Tibial artery (tissue), 4 donors: ENCODE measurements around the gene RARRES2.
"Not testable (repeated sequence)": the region's sequence is repeated elsewhere in the genome, so short reads cannot be mapped to it uniquely, and the experiment has no call there.

Experiments used
- DNase-seq, 2 donors: peaks; one replicate each; pipeline ENCODE4 v3.0.0-alpha.2; 2019
- H3K27ac ChIP-seq, 2 donors: fragments of 200-600 bp; sonication (generic) in 1 of 2; 1 replicate in 1 of 2; 2 replicates in 1 of 2; pipeline ENCODE4 v1.5.1; 2018 to 2019; ENCODE audit warnings: mild to moderate bottlenecking in 1 of 2
- H3K27me3 ChIP-seq, 2 donors: fragments of 200-600 bp; sonication (generic) in 1 of 2; one replicate each; pipeline versions ENCODE4 v1.5.1 to v1.6.0; 2016 to 2019
- H3K36me3 ChIP-seq, 3 donors: fragments of 200-600 bp; sonication (generic) in 2 of 3; one replicate each; pipeline ENCODE4 v1.5.1; 2016 to 2019; ENCODE audit warnings: mild to moderate bottlenecking in 2 of 3
- H3K4me1 ChIP-seq, 4 donors: fragments of 200-600 bp; sonication (generic) in 2 of 4; 1 replicate in 3 of 4; 2 replicates in 1 of 4; pipeline ENCODE4 v1.5.1; 2016 to 2019
- H3K4me3 ChIP-seq, 2 donors: fragments of 200-600 bp; sonication (generic) in 1 of 2; 1 replicate in 1 of 2; 2 replicates in 1 of 2; pipeline ENCODE4 v1.5.1; 2018 to 2019; ENCODE audit warnings: mild to moderate bottlenecking in 2 of 2
- H3K9me3 ChIP-seq, 3 donors: fragments of 200-600 bp; sonication (generic) in 1 of 3; one replicate each; pipeline ENCODE4 v1.5.1; 2016 to 2019
- intact Hi-C: fragments of 100-400 bp; cut with DNase I; formaldehyde crosslinking; loops from one replicate; pipeline ENCODE4 v1.15.0; 2023; ENCODE audit warnings: low total_unique reads
- TF ChIP-seq, protein P1 (sequence below), 2 experiments: fragments of 200-600 bp in 1 of 2; fragments of 450-650 bp in 1 of 2; IDR thresholded peaks; one replicate each; pipeline ENCODE4 v1.5.1; 2017 to 2019; ENCODE audit warnings: antibody characterized with exemption in 2 of 2, mild to moderate bottlenecking in 1 of 2, moderate library complexity in 1 of 2

Gene RARRES2

DNA sequence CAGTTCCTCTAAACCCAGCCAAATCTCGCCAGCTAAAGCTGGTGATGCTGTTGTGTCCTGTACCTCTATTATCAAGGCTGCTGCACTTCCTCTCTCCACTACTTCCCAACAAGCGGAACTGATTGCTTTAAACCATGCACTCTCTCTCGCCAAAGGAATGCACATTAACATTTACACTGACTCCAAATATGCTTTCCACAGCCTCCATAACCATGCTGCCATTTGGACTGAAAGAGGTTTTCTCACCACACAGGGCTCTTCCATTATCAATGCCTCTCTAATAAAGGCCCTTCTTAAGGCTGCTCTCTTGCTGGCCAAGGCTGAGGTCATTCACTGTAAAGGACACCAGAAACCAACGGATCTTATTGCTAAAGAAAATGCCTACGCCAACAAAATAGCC, 29.7 kb downstream of the RARRES2 start:
- DNase-seq, result no peak
- intact Hi-C loops, result no loop called here
- H3K27ac ChIP-seq, result no peak overlapping the region
- H3K4me3 ChIP-seq, result no peak overlapping the region
- no peaks in the 10 kb centered on the region for H3K27me3 ChIP-seq
- no peaks in the 10 kb centered on the region for H3K4me1 ChIP-seq
- TF ChIP-seq, protein P1, sequence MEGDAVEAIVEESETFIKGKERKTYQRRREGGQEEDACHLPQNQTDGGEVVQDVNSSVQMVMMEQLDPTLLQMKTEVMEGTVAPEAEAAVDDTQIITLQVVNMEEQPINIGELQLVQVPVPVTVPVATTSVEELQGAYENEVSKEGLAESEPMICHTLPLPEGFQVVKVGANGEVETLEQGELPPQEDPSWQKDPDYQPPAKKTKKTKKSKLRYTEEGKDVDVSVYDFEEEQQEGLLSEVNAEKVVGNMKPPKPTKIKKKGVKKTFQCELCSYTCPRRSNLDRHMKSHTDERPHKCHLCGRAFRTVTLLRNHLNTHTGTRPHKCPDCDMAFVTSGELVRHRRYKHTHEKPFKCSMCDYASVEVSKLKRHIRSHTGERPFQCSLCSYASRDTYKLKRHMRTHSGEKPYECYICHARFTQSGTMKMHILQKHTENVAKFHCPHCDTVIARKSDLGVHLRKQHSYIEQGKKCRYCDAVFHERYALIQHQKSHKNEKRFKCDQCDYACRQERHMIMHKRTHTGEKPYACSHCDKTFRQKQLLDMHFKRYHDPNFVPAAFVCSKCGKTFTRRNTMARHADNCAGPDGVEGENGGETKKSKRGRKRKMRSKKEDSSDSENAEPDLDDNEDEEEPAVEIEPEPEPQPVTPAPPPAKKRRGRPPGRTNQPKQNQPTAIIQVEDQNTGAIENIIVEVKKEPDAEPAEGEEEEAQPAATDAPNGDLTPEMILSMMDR (IDR thresholded peaks at IDR 0.05), result no peak
- H3K9me3 ChIP-seq, result no peaks in the 10 kb centered on the region
- no peaks in the 10 kb centered on the region for H3K36me3 ChIP-seq

DNA sequence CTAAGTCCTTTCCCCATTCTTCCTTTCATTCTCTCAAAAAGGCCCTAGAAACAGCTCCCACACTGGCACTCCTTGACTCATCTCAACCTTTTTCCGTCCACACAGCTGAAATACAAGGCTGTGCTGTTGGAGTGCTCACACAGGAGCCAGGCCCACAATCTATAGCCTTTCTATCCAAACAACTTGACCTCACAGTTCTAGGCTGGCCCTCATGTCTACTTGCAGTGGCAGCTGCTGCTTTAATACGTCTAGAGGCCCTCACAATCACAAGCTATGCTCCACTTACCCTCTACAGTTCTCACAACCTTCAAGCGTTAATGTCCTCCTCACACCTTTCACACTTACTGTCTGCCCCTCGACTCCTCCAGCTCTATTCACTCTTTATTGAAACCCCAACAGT, 30.3 kb downstream of the RARRES2 start:
- DNase-seq, result no peak
- intact Hi-C loops, result no loop called here
- no peak overlapping the region for H3K4me3 ChIP-seq
- H3K27me3 ChIP-seq, result no peaks in the 10 kb centered on the region
- no peaks in the 10 kb centered on the region for H3K4me1 ChIP-seq
- TF ChIP-seq, protein P1 (IDR thresholded peaks at IDR 0.05), result no peak
- no peaks in the 10 kb centered on the region for H3K9me3 ChIP-seq
- H3K36me3 ChIP-seq, result no peaks in the 10 kb centered on the region
- H3K27ac ChIP-seq, result no peak overlapping the region

DNA sequence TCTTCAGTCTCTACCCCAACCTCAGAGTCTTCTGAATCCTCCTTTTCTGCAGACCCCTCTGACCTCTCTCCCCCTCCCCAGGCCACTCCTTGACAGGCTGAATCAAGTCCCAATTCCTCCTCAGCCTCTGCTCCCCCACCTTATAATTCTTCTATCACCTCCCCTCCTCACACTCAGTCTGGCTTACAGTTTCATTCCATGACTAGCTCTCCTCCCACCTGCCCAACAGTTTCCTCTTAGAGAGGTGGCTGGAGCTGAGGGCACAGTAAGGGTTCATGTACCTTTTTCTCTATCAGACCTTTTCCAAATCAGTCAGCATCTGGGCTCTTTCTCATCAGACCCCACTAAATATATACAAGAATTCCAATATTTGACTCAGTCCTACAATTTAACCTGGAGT, 32.9 kb downstream of the RARRES2 start:
- no peaks in the 10 kb centered on the region for H3K36me3 ChIP-seq
- TF ChIP-seq, protein P1 (IDR thresholded peaks at IDR 0.05), result no peak
- no peak for DNase-seq
- intact Hi-C loops, result no loop called here
- H3K4me1 ChIP-seq, result no peaks in the 10 kb centered on the region
- no peaks in the 10 kb centered on the region for H3K27me3 ChIP-seq
- no peak overlapping the region for H3K4me3 ChIP-seq
- no peaks in the 10 kb centered on the region for H3K9me3 ChIP-seq
- no peak overlapping the region for H3K27ac ChIP-seq

DNA sequence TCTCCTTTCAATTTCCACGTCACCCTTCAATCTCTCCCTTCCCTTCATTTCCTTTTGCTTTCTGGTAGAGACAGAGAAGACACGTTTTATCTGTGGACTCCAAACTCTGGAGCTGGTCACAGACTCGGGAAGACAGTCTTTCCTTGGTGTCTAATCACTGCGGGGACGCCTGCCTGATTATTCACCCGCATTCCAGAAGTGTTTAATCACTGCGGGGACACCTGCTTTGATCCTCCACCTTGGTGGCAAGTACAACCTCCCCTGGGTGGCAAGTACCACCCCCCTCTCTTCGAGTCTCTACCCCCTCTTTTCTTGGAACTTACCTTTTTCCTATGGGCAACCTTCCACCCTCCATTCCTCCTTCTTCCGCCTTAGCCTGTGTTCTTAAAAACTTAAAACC, 33.5 kb downstream of the RARRES2 start:
- Histone ChIP-seq H3K27ac (no peak overlapping the region), H3K27me3 (no peaks in the 10 kb centered on the region), H3K9me3 (no peaks in the 10 kb centered on the region), H3K4me1 (no peaks in the 10 kb centered on the region), H3K4me3 (no peak overlapping the region), H3K36me3 (no peaks in the 10 kb centered on the region)
- TF ChIP-seq, protein P1 (IDR thresholded peaks at IDR 0.05), result no peak
- no peak for DNase-seq
- intact Hi-C loops, result no loop called here

DNA sequence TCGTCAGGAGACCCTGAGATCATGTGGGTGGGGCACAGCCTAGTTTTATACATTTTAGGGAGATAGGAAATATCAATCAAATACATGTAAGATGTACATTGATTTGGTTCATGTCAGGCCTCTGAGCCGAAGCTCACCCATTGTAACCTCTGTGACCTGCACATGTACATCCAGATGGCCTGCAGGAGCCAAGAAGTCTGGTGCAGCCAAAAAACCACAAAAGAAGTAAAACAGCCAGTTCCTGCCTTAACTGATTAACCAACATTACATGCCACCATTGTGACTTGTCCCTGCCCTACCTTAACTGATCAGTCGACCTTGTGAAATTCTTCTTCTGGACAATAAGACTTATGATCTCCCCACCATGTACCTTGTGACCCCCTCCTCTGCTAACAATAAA, 34.3 kb downstream of the RARRES2 start:
- H3K27me3 ChIP-seq, result no peaks in the 10 kb centered on the region
- no peak overlapping the region for H3K4me3 ChIP-seq
- no peaks in the 10 kb centered on the region for H3K36me3 ChIP-seq
- no peak for DNase-seq
- H3K27ac ChIP-seq, result no peak overlapping the region
- intact Hi-C loops, result no loop called here
- TF ChIP-seq, protein P1 (IDR thresholded peaks at IDR 0.05), result no peak
- H3K9me3 ChIP-seq, result no peaks in the 10 kb centered on the region
- H3K4me1 ChIP-seq, result no peaks in the 10 kb centered on the region

DNA sequence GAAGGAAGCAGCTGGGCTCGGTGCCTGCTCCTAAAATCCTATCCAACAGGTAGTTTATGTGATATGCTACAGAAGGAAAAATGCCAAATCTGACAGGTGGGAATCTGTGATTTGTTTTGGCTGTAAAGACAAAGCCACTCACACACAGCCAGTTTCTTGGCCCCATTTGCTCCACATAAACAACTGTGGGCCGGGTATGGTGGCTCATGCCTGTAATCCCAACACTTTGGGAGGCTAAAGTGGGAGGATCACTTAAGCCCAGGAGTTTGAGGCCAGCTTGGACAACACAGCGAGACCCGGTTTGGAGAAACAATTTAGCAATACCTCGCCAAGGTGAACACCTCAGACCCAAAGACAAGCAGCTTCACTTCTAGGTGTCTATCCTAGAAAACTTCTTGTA, 35.1 kb downstream of the RARRES2 start:
- intact Hi-C loops, DNase-seq, H3K27ac ChIP-seq, H3K9me3 ChIP-seq, H3K36me3 ChIP-seq, H3K27me3 ChIP-seq, H3K4me3 ChIP-seq, H3K4me1 ChIP-seq: not testable (repeated sequence)

DNA sequence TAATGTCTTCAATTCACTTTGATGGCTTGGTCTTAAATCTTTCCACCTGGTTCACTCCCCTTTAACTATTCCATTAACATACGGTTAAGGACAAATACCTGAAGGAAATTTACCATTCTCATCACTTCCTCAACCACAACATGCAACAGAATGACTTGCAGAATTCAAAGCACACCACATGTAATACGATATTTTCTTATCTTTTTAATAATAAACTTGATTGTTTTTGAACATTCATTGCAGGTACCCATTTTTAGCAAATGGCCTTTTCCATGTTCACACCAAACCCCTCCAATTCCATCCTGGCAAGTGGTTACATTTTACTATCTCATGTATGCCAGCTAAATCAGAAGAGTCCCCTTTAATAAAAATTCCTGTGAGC, 35.5 kb downstream of the RARRES2 start:
- H3K27me3 ChIP-seq, DNase-seq, H3K4me3 ChIP-seq, H3K27ac ChIP-seq, H3K9me3 ChIP-seq, H3K36me3 ChIP-seq, H3K4me1 ChIP-seq, intact Hi-C loops: not testable (repeated sequence)

DNA sequence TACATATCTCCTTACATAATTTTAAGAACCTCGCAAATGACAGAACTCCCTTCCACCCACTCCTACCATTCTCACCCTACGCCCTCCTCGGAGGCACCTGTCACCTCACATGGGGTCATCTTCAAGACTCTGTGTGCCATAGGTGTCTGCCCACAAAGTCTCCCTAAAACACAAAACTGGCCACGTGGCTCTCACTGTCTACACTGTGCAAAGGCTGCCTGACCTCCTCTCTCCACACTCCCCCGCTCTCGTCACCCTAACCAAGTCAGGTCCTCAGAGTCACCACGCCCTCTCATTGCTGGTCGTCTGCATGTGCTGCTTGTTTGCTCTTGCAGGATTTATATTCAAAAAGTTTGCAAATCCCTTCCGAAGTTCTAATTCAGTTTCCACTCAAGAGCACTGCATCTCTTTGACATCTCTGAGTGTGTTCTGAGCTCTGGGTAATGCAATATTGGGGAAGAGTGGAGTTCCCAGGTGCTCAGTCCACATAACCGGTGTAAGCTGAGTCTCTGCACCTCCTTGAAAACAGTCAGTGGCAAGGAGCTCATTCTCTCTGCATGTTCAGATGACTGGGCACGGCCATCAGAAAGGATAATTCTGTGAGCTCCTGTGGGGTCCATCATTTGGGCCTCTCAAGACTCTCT, 36.0 kb downstream of the RARRES2 start:
- H3K27me3 ChIP-seq, H3K27ac ChIP-seq: not testable (repeated sequence)

DNA sequence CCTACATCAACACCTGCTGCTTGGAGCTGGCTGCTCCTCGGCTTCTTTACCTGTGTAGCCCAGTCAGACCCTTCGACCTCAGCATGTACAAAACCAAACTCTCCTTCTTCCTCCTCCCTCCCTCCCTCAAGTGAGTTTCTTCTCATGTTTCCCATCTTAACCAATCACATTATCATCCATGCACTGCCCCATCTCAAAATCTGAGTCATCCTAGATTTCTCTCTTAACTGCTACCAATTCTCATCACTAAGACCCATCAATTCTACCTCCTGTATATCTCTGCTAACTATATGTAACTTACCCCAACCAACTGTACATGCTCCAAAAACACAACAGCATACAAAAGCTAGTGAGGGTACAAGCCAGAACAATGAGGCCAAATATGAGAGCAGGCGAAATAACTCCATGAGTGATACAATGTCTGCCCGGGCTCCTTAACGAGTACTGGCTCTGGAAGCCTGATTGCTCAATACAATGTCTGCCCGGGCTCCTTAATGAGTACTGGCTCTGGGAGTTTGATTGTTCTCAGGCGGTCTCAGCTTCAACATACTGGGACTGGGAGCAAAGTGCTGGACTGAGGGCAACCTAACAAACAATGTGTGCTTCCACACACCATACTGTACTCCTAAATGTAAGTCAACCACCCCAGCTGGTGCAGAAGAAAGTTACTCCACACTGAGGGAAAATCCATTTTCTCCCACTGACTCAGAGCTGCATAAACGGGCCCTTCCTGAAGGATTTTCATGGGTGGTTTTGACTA, 36.8 kb downstream of the RARRES2 start:
- H3K9me3 ChIP-seq, H3K4me3 ChIP-seq, H3K27ac ChIP-seq, H3K4me1 ChIP-seq, H3K27me3 ChIP-seq, DNase-seq, H3K36me3 ChIP-seq, intact Hi-C loops: not testable (repeated sequence)

More for the DNA sequence above, 36.0 kb downstream of the RARRES2 start:
- DNase-seq, H3K4me3 ChIP-seq, H3K36me3 ChIP-seq, intact Hi-C loops, H3K9me3 ChIP-seq, H3K4me1 ChIP-seq: not testable (repeated sequence)
